DOHH2 (cell line): ENCODE measurements around the gene KCNH1.

Source experiments
- H3F3A ChIP-seq: fragments of 200-600 bp; sonication (generic), shearing (Covaris generic); 2 replicates; pipeline ENCODE4 v1.6.0; 2016; ENCODE audit warnings: antibody characterized with exemption, mild to moderate bottlenecking; ENCODE audit not compliant: control insufficient read depth, insufficient read depth
- H3K27ac ChIP-seq: fragments of 200-600 bp; sonication (generic); 2 replicates; pipeline ENCODE4 v1.5.1; 2014; ENCODE audit warnings: low read depth, mild to moderate bottlenecking, low read length, moderate library complexity
- H3K27me3 ChIP-seq: fragments of 200-600 bp; sonication (generic); 2 replicates; pipeline ENCODE4 v1.6.1; 2014; ENCODE audit warnings: mild to moderate bottlenecking, low read length, mixed read lengths; ENCODE audit not compliant: control insufficient read depth
- H3K36me3 ChIP-seq: fragments of 200-600 bp; sonication (generic); 2 replicates; pipeline ENCODE4 v1.6.1; 2014; ENCODE audit warnings: mild to moderate bottlenecking, low read length, moderate library complexity, mixed read lengths; ENCODE audit not compliant: control insufficient read depth
- H3K4me1 ChIP-seq: fragments of 200-600 bp; sonication (generic); 2 replicates; pipeline ENCODE4 v1.6.1; 2014; ENCODE audit warnings: mild to moderate bottlenecking, low read length, mixed read lengths; ENCODE audit not compliant: control insufficient read depth
- H3K4me2 ChIP-seq: fragments of 200-600 bp; sonication (generic); 2 replicates; pipeline ENCODE4 v1.6.0; 2014; ENCODE audit warnings: mild to moderate bottlenecking, low read length, moderate library complexity
- H3K4me3 ChIP-seq: fragments of 200-600 bp; sonication (generic); 2 replicates; pipeline ENCODE4 v1.5.1; 2014; ENCODE audit warnings: mild to moderate bottlenecking, low read length, mixed read lengths
- H3K79me2 ChIP-seq: fragments of 200-600 bp; sonication (generic); 2 replicates; pipeline ENCODE4 v1.6.1; 2014; ENCODE audit warnings: mild to moderate bottlenecking, low read length, mixed read lengths; ENCODE audit not compliant: control insufficient read depth
- H3K9me2 ChIP-seq: fragments of 200-600 bp; sonication (generic); replicated peaks from 2 replicates; pipeline ENCODE4 v1.6.1; 2014; ENCODE audit warnings: mild to moderate bottlenecking, low read length, mixed read lengths; ENCODE audit not compliant: control insufficient read depth
- H3K9me3 ChIP-seq: fragments of 200-600 bp; sonication (generic); 2 replicates; pipeline ENCODE4 v1.6.1; 2014; ENCODE audit warnings: antibody characterized with exemption, low read length, mixed read lengths; ENCODE audit not compliant: control insufficient read depth, insufficient read depth
- H4K20me1 ChIP-seq: fragments of 200-600 bp; sonication (generic); 2 replicates; pipeline ENCODE4 v1.6.0; 2014; ENCODE audit warnings: low read depth, mild to moderate bottlenecking, antibody characterized with exemption, low read length, moderate library complexity; ENCODE audit not compliant: control insufficient read depth, insufficient read depth
- EZH2phosphoT487 ChIP-seq: fragments of 200-600 bp; sonication (generic); IDR thresholded peaks from 2 replicates; pipeline ENCODE4 v1.6.1; 2017; ENCODE audit warnings: borderline replicate concordance, mild to moderate bottlenecking, antibody characterized with exemption, low read length, moderate library complexity, mixed read lengths
- TF ChIP-seq, protein P1 (sequence below): fragments of 200-600 bp; sonication (generic); IDR thresholded peaks from one replicate; pipeline ENCODE4 v1.5.1; 2014; ENCODE audit warnings: antibody characterized with exemption, mild to moderate bottlenecking, low read depth, low read length; ENCODE audit not compliant: poor library complexity, severe bottlenecking

Gene KCNH1

DNA sequence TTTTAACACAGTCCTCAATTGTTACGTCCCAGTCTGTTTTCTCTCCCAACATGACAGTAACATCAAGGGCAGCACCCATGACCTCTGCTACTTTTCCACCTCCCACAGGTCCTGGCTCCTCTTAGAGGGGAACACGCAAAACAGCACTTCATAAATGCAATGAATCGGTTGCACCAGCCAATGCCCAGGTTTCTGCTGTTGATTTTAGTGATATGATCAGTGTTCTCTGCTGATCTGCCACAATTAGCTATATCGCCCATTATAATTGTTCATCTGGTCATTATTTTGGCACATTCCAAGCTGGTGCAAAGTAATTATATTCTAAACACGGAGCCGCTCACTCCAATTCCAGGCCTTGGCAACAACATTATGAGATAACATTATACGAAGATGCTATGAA is 184.5 kb downstream of the KCNH1 start:
- Histone ChIP-seq H3K9me3 (no peaks in the 10 kb centered on the region), H3K36me3 (no peaks in the 10 kb centered on the region), H3K27me3 (no peaks in the 10 kb centered on the region), H3K4me1 (no peaks in the 10 kb centered on the region), H3K9me2 (no peaks in the 10 kb centered on the region), H3K79me2 (no peaks in the 10 kb centered on the region), H3K27ac (no peak overlapping the region), H3K4me3 (no peak overlapping the region), H4K20me1 (no peaks in the 10 kb centered on the region), H3K4me2 (no peak overlapping the region), H3F3A (no peaks in the 10 kb centered on the region)
- TF ChIP-seq EZH2phosphoT487 = no peak
- TF ChIP-seq, protein P1, sequence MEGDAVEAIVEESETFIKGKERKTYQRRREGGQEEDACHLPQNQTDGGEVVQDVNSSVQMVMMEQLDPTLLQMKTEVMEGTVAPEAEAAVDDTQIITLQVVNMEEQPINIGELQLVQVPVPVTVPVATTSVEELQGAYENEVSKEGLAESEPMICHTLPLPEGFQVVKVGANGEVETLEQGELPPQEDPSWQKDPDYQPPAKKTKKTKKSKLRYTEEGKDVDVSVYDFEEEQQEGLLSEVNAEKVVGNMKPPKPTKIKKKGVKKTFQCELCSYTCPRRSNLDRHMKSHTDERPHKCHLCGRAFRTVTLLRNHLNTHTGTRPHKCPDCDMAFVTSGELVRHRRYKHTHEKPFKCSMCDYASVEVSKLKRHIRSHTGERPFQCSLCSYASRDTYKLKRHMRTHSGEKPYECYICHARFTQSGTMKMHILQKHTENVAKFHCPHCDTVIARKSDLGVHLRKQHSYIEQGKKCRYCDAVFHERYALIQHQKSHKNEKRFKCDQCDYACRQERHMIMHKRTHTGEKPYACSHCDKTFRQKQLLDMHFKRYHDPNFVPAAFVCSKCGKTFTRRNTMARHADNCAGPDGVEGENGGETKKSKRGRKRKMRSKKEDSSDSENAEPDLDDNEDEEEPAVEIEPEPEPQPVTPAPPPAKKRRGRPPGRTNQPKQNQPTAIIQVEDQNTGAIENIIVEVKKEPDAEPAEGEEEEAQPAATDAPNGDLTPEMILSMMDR = no peak

- Histone ChIP-seq H3K27me3 (no peaks in the 10 kb centered on the region), H3K4me2 (no peak overlapping the region), H4K20me1 (no peaks in the 10 kb centered on the region), H3K9me2 (no peaks in the 10 kb centered on the region), H3K36me3 (no peaks in the 10 kb centered on the region), H3K4me1 (no peaks in the 10 kb centered on the region), H3K4me3 (no peak overlapping the region), H3F3A (no peaks in the 10 kb centered on the region), H3K27ac (no peak overlapping the region), H3K79me2 (no peaks in the 10 kb centered on the region), H3K9me3 (no peaks in the 10 kb centered on the region)
- no peak for TF ChIP-seq EZH2phosphoT487
- TF ChIP-seq, protein P1 = no peak
Observed at GRCh38 chr1:210949039-210949438, 184.9 kb downstream of the KCNH1 start.

DNA sequence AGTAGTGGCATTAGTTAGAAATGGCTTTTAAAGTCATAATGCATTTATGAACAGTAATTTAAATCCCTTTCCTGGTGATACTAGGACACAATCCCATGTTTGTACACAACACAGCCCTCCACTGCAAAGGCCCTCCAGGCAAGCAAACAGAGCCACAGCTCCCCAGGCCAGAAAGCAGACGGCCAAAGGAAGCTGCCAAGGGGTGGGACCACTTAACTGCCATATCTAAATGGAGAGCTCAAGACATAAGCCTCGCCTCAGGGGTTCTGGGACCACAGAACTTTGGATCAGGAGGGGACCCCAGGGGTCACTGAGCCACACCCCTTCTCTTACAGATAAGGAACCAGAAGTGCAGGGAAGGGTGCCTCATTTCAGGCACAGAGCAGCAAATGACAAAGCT is 189.7 kb downstream of the KCNH1 start:
- H3K36me3 ChIP-seq = no peaks in the 10 kb centered on the region
- H3K27ac ChIP-seq = no peak overlapping the region
- no peaks in the 10 kb centered on the region for H3K27me3 ChIP-seq
- no peaks in the 10 kb centered on the region for H3K79me2 ChIP-seq
- no peaks in the 10 kb centered on the region for H3F3A ChIP-seq
- H4K20me1 ChIP-seq = no peaks in the 10 kb centered on the region
- no peaks in the 10 kb centered on the region for H3K9me2 ChIP-seq
- no peak overlapping the region for H3K4me3 ChIP-seq
- no peak overlapping the region for H3K4me2 ChIP-seq
- no peaks in the 10 kb centered on the region for H3K9me3 ChIP-seq
- H3K4me1 ChIP-seq = no peaks in the 10 kb centered on the region
- no peak for TF ChIP-seq EZH2phosphoT487

DNA sequence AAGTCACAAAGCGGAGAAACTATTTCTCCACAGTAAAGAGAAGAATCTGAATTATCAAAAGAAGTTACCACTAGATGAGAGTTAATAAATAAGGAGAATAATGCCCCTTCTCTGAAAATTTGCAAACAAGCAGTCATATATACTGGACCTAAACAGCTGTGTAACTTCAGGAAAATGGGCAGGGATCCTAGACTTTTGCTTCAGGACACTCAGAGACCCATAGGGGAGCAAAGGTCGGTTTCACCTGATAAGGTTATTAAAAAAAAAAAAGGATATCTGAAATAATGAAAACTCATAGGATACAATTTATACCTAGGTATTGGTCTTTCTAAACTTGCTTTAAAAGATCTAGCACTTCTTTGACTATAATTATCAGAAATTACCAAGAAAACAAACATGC is 191.4 kb downstream of the KCNH1 start:
- H3K9me2 ChIP-seq = no peaks in the 10 kb centered on the region
- no peak for TF ChIP-seq EZH2phosphoT487
- TF ChIP-seq, protein P1 = no peak
- H3K4me3 ChIP-seq = no peak overlapping the region
- H3K4me2 ChIP-seq = no peak overlapping the region
- no peaks in the 10 kb centered on the region for H4K20me1 ChIP-seq
- no peaks in the 10 kb centered on the region for H3K9me3 ChIP-seq
- no peaks in the 10 kb centered on the region for H3K27me3 ChIP-seq
- H3K4me1 ChIP-seq = no peaks in the 10 kb centered on the region
- no peaks in the 10 kb centered on the region for H3K79me2 ChIP-seq
- H3K36me3 ChIP-seq = no peaks in the 10 kb centered on the region
- H3F3A ChIP-seq = no peaks in the 10 kb centered on the region
- no peak overlapping the region for H3K27ac ChIP-seq
